K562 (cell line): ENCODE results near the gene SPATC1L.

Experiments used
- CBFA2T2 ChIP-seq: fragments of 450-650 bp; conservative IDR thresholded peaks from 2 replicates; pipeline ENCODE4 v1.6.1; 2017; ENCODE audit warnings: mild to moderate bottlenecking
- EP300 ChIP-seq: IDR thresholded peaks from 2 replicates; pipeline ENCODE4 v1.6.1; 2012; ENCODE audit warnings: low read length, improper control_type of control experiment
- ESRRA ChIP-seq: fragments of 450-650 bp; IDR thresholded peaks from 2 replicates; pipeline ENCODE4 v1.6.1; 2014; ENCODE audit warnings: low read depth, mild to moderate bottlenecking, moderate library complexity, borderline replicate concordance
- FOXM1 ChIP-seq, 2 experiments: fragments of 450-650 bp in 1 of 2; sonication (generic) in 1 of 2; formaldehyde crosslinking in 1 of 2; IDR thresholded peaks; 2 replicates each; pipeline versions ENCODE4 v1.6.1 to v1.9.0; 2017 to 2022; ENCODE audit warnings: low read depth in 2 of 2, mild to moderate bottlenecking in 2 of 2, missing genetic modification reagents in 1 of 2, moderate library complexity in 1 of 2
- GABPA ChIP-seq: fragments of 200-800 bp; sonication (Bioruptor generic); conservative IDR thresholded peaks from 2 replicates; pipeline ENCODE4 v1.6.1; 2016; ENCODE audit warnings: low read depth, missing genetic modification characterization, missing compliant biosample characterization
- KDM5B ChIP-seq: fragments of 200-600 bp; sonication (generic); IDR thresholded peaks from 2 replicates; pipeline ENCODE4 v1.6.1; 2012; ENCODE audit warnings: low read depth, mild to moderate bottlenecking, moderate library complexity, low read length, control low read depth, inconsistent platforms; ENCODE audit not compliant: insufficient replicate concordance
- RNF2 ChIP-seq: sonication (generic); IDR thresholded peaks from 2 replicates; pipeline ENCODE4 v1.6.1; 2016
- TSC22D4 ChIP-seq: fragments of 450-650 bp; IDR thresholded peaks from 2 replicates; pipeline ENCODE4 v1.6.1; 2016; ENCODE audit warnings: missing genetic modification characterization, missing biosample characterization, control low read depth
- ZKSCAN1 ChIP-seq: fragments of 150-350 bp; IDR thresholded peaks from 2 replicates; pipeline ENCODE4 v1.6.1; 2016; ENCODE audit warnings: low read depth, low read length
- ZNF395 ChIP-seq: fragments of 200-800 bp; sonication (Bioruptor generic); IDR thresholded peaks from 2 replicates; pipeline ENCODE4 v1.6.1; 2017; ENCODE audit warnings: missing genetic modification characterization, missing compliant biosample characterization
- TF ChIP-seq, protein P1 (sequence below): fragments of 150-350 bp; IDR thresholded peaks from 2 replicates; pipeline ENCODE4 v1.6.1; 2014; ENCODE audit warnings: low read depth, mild to moderate bottlenecking, low read length, borderline replicate concordance
- TF ChIP-seq, protein P2 (sequence below), 3 experiments: IDR thresholded peaks in 2 of 3; conservative IDR thresholded peaks in 1 of 3; 2 replicates each; pipeline ENCODE4 v1.5.1; 2011 to 2012; ENCODE audit warnings: low read length in 3 of 3, mild to moderate bottlenecking in 3 of 3, control low read depth in 2 of 3, improper control_type of control experiment in 1 of 3, inconsistent platforms in 1 of 3, low read depth in 1 of 3, mixed read lengths in 1 of 3, moderate library complexity in 1 of 3; ENCODE audit not compliant: insufficient read depth in 2 of 3
- TF ChIP-seq, protein P3 (sequence below): fragments of 450-650 bp; IDR thresholded peaks from 2 replicates; pipeline ENCODE4 v1.6.1; 2016

- no peak for TF ChIP-seq EP300
- TF ChIP-seq TSC22D4 (tag): no peak
- no peak for TF ChIP-seq FOXM1 (IDR thresholded peaks at IDR 0.05; ENCODE audit: low read depth)
- no peak for TF ChIP-seq FOXM1 (CRISPR knock-in tag; IDR thresholded peaks at IDR 0.05; ENCODE audit: low read depth)
- TF ChIP-seq, protein P1, sequence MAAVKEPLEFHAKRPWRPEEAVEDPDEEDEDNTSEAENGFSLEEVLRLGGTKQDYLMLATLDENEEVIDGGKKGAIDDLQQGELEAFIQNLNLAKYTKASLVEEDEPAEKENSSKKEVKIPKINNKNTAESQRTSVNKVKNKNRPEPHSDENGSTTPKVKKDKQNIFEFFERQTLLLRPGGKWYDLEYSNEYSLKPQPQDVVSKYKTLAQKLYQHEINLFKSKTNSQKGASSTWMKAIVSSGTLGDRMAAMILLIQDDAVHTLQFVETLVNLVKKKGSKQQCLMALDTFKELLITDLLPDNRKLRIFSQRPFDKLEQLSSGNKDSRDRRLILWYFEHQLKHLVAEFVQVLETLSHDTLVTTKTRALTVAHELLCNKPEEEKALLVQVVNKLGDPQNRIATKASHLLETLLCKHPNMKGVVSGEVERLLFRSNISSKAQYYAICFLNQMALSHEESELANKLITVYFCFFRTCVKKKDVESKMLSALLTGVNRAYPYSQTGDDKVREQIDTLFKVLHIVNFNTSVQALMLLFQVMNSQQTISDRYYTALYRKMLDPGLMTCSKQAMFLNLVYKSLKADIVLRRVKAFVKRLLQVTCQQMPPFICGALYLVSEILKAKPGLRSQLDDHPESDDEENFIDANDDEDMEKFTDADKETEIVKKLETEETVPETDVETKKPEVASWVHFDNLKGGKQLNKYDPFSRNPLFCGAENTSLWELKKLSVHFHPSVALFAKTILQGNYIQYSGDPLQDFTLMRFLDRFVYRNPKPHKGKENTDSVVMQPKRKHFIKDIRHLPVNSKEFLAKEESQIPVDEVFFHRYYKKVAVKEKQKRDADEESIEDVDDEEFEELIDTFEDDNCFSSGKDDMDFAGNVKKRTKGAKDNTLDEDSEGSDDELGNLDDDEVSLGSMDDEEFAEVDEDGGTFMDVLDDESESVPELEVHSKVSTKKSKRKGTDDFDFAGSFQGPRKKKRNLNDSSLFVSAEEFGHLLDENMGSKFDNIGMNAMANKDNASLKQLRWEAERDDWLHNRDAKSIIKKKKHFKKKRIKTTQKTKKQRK: no peak
- no peak for TF ChIP-seq CBFA2T2
- TF ChIP-seq GABPA: no peak
- TF ChIP-seq, protein P2, sequence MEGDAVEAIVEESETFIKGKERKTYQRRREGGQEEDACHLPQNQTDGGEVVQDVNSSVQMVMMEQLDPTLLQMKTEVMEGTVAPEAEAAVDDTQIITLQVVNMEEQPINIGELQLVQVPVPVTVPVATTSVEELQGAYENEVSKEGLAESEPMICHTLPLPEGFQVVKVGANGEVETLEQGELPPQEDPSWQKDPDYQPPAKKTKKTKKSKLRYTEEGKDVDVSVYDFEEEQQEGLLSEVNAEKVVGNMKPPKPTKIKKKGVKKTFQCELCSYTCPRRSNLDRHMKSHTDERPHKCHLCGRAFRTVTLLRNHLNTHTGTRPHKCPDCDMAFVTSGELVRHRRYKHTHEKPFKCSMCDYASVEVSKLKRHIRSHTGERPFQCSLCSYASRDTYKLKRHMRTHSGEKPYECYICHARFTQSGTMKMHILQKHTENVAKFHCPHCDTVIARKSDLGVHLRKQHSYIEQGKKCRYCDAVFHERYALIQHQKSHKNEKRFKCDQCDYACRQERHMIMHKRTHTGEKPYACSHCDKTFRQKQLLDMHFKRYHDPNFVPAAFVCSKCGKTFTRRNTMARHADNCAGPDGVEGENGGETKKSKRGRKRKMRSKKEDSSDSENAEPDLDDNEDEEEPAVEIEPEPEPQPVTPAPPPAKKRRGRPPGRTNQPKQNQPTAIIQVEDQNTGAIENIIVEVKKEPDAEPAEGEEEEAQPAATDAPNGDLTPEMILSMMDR (IDR thresholded peaks at IDR 0.05 in 2 of 3, conservative IDR thresholded peaks at IDR 0.05 in 1 of 3; ENCODE audit: insufficient read depth in 2 of 3, low read depth in 1 of 3, low read length in 3 of 3): no peak
- TF ChIP-seq ZKSCAN1: no peak
- TF ChIP-seq, protein P3, sequence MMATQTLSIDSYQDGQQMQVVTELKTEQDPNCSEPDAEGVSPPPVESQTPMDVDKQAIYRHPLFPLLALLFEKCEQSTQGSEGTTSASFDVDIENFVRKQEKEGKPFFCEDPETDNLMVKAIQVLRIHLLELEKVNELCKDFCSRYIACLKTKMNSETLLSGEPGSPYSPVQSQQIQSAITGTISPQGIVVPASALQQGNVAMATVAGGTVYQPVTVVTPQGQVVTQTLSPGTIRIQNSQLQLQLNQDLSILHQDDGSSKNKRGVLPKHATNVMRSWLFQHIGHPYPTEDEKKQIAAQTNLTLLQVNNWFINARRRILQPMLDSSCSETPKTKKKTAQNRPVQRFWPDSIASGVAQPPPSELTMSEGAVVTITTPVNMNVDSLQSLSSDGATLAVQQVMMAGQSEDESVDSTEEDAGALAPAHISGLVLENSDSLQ: no peak
- TF ChIP-seq ESRRA: no peak
- TF ChIP-seq KDM5B: no peak
- TF ChIP-seq RNF2: no peak
- no peak for TF ChIP-seq ZNF395 (CRISPR knock-in tag)
Measured at GRCh38 chr21:46211376-46211775, 27.1 kb upstream of the SPATC1L start.
